Omental fat pad (tissue), 4 donors: ENCODE measurements around the gene SLC35A2. TPM values are rescaled to one million over a fixed set of nuclear protein-coding genes. Genes with fewer than 3 reads are reported as not detected.

Experiments
- ATAC-seq: fragments of 150-250 bp; one replicate; pipeline ENCODE4 v1.9.1; 2016; ENCODE audit warnings: mild to moderate bottlenecking, moderate library complexity; ENCODE audit not compliant: low FRiP score
- DNase-seq: peaks from one replicate; pipeline ENCODE4 v3.0.0-alpha.2; 2019; ENCODE audit warnings: low spot score
- total RNA-seq, 4 donors: library from RNA; depleted of rRNA; stranded (reverse); fragments of >200 nt; gene quantifications; one replicate each; pipeline ENCODE4 v1.1.0, GENCODE V29; 2016
- TF ChIP-seq, protein P1 (sequence below), 3 donors: fragments of 450-650 bp; IDR thresholded peaks; one replicate each; pipeline ENCODE4 v1.5.1; 2016 to 2017; ENCODE audit warnings: antibody characterized with exemption in 3 of 3, mild to moderate bottlenecking in 3 of 3, moderate library complexity in 2 of 3

Gene SLC35A2
- total RNA-seq, 4 donors from 2014 or later, result 10.2 to 22.0 (median 17.2) TPM

DNA sequence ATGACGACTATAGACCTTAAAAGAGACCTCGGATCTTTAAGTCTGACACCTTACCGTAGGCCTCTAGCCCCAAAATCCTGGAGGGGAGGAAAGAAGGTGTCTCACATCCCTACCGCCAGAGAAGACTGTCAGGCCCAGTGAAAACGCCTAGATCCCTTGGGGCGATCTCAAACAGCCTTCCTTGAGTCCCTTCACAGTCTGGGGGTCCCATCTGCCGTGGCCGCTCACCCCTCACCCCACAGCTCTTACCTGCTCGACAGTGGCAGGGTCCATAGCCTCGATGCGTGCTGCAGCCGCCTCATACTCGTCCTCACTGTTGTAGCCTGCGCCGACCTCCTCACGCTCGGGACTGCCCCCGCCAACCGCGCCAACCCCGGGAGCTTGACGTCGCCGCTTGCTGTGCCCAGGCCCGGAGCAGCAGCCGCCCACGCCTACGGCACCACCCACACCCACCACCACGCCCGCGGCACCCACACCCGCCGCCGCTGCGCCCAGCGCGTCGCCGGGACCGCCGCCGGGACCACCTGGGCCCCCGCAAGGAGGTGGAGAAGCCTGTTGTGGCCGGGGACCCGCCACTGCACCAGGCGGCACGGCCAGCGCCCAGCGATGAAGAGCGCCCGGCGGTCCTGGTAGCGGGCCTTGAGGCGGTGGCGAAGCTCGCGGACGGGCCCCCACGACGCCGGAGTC, 45.4 kb upstream of the SLC35A2 start:
- no peak for ATAC-seq
- TF ChIP-seq, protein P1, sequence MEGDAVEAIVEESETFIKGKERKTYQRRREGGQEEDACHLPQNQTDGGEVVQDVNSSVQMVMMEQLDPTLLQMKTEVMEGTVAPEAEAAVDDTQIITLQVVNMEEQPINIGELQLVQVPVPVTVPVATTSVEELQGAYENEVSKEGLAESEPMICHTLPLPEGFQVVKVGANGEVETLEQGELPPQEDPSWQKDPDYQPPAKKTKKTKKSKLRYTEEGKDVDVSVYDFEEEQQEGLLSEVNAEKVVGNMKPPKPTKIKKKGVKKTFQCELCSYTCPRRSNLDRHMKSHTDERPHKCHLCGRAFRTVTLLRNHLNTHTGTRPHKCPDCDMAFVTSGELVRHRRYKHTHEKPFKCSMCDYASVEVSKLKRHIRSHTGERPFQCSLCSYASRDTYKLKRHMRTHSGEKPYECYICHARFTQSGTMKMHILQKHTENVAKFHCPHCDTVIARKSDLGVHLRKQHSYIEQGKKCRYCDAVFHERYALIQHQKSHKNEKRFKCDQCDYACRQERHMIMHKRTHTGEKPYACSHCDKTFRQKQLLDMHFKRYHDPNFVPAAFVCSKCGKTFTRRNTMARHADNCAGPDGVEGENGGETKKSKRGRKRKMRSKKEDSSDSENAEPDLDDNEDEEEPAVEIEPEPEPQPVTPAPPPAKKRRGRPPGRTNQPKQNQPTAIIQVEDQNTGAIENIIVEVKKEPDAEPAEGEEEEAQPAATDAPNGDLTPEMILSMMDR (IDR thresholded peaks at IDR 0.05), result no peak
- DNase-seq, result no peak

DNA sequence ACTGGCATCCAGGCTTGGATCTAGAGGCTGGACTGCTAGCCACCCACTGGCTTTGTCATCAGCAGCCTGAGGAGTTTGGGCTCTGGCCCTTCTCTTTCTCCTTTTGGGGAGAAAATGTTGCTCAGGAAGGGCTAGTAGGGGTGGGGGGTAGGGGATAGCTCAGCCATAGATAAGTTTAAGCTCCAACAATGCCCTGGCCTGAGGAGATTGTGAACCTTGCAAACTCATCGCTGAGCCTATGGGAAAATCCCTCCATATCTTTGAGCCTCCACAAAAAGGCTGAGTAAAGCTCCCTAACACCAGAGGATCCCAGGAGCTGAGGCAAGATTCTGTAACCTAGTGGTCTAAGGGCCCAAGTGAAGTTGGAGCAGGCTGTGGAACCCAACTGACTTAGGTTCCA, 37.1 kb upstream of the SLC35A2 start:
- TF ChIP-seq, protein P1 (IDR thresholded peaks at IDR 0.05), result no peak
- ATAC-seq (no peak), DNase-seq (no peak)

DNA sequence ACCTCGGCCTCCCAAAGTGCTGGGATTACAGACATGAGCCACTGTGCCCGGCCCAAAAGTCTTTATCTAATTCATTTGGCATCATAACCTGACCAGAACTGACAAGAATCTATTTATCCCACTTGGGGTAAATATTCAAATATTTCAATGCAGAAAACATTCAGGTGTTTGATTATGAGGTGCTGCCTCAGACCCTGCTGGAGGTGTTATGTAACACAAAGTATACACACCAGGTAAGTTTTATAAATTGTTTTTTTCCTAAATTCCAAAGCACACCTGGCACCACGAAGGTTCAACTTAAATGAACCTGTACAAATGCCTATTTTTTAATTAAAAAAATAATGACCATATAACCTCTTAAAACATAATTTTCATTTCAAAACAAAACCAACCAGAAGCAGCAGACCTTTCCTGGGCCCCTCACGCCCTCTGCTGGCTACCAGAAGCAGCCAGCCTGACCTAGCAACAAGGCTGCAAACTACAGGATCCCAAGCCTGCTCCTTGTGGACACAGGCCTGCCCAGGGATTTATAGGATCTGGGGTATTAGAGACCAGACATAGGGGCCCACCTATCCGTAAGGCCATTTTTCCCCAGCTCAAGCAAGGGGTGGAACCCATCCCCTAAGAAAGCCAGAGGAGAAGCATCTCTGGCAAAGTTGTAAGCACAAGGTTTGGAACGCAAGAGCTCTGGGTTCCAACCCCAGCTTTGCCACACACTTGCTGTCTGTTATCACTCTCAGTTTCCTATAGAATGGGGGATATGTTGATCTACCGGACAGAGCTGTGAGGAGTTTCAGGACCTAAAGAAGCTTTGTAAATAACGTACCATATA, 34.3 kb upstream of the SLC35A2 start:
- TF ChIP-seq, protein P1 (IDR thresholded peaks at IDR 0.05), result peak in 1 of 3 donors; percentile 30
- no peak for DNase-seq
- ATAC-seq, result no peak

DNA sequence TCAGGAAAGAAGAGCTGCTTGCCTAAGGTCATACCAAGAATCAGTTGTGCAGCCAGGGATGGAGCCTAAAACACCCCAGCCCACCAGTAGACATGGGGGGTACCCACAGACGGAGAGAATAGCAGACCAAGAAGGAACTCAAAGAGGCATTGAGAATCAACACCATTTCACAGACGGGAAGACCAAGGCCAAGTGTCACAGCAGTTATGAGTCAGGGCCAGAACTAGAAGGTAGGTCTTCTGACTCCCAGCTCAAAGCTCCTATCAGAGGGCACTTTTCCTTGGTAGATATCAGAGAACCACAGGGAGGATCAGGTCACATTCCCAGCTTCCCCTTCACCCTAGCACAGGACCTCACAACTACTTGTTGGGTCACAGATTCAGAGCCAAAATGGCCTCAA, 31.4 kb upstream of the SLC35A2 start:
- ATAC-seq (no peak), DNase-seq (no peak)
- TF ChIP-seq, protein P1 (IDR thresholded peaks at IDR 0.05), result no peak

DNA sequence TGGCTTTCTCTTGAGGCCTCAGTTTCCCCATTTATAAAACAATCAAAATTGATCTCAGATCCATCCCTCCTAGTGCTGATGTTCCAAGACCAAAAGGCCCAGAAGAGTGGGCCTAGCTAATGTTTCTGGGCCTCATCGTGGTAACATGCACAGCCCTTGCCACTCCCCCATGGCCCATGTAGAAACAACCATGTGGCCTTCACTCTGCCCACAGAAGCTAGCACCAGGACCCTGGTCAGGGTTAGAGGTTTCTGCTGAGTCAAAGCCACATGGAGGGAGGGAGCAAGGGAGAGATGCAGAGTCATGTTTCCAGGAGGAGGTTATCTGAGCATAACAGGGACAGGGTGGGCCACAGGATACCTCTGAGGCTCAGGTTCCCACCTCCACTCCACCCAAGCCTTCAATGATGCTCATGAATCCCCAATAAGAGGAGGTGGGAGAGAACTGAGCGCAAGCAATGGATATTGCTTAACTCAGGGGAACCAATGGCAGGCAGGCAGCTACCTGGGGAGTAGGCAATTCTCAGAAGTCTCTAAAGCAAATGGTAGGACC, 29.0 kb upstream of the SLC35A2 start:
- TF ChIP-seq, protein P1 (IDR thresholded peaks at IDR 0.05), result no peak
- ATAC-seq (no peak), DNase-seq (no peak)

DNA sequence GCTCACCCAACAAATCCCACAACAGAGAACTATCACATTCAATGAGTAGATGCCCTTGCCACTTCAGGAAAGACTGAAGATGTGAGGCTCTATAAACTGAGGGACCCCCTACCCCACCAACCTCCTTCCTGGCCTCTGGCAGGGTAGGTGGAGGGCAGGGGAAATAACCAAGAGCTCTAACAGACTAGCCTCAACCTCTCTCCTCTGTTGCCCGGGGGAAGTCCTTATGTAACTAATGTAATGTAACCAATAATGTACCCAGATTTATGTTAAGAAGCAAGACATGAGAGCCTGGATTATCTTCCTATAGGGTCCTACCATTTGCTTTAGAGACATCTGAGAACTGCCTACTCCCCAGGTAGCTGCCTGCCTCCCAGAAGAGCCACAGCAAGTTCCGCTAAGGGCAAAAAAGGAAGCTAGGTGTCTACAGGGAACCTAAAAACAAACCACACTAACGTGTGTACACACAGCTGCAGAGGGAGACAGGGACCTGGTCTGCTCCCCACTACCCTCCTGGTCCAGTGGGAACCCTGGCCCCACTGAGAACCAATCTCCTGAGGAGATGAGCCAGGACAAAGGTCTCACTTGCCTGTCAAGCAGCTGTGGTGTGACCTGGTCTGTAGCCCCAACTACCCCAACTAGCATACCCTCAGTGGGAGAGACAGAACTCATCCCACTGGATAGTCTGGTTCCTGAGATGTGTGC, 28.2 kb upstream of the SLC35A2 start:
- no peak for ATAC-seq
- no peak for DNase-seq

More for the DNA sequence above, 28.2 kb upstream of the SLC35A2 start:
- TF ChIP-seq, protein P1 (IDR thresholded peaks at IDR 0.05), result no peak
